ENCODE results near the gene MAP2K3.
"Not testable (repeated sequence)": the region's sequence is repeated elsewhere in the genome, so short reads cannot be mapped to it uniquely, and the experiment has no call there.

MAP2K3 gene

GRCh38 chr17:21302711-21303425 is 18.4 kb downstream of the MAP2K3 start:
- peak in 1 of 42 donors; percentile 7 for DNase-seq

GRCh38 chr17:21303441-21304065 is 19.0 kb downstream of the MAP2K3 start:
- DNase-seq = peak in 1 of 42 donors; percentile 5
- intact Hi-C loops (cut with DNase I) = no loop called here

More at GRCh38 chr17:21302711-21303425, 18.4 kb downstream of the MAP2K3 start:
- intact Hi-C loops (cut with DNase I) = no loop called here

- DNase-seq = peak in 2 of 42 donors; percentile 3 to 5
Measured at GRCh38 chr17:21304091-21304490, 19.6 kb downstream of the MAP2K3 start.

GRCh38 chr17:21304551-21305151 is 20.1 kb downstream of the MAP2K3 start:
- intact Hi-C loops (cut with DNase I) = not testable (repeated sequence)
- DNase-seq = peak in 6 of 42 donors; percentile 4 to 22 (median 12)

More at GRCh38 chr17:21304091-21304490, 19.6 kb downstream of the MAP2K3 start:
- intact Hi-C loops (cut with DNase I) = no loop called here

- intact Hi-C loops (cut with DNase I) = not testable (repeated sequence)
- peak in 9 of 42 donors; percentile 4 to 37 (median 8) for DNase-seq
Measured at GRCh38 chr17:21305431-21306180, 21.1 kb downstream of the MAP2K3 start.

- intact Hi-C loops (cut with DNase I) = not testable (repeated sequence)
- DNase-seq = peak in 9 of 42 donors; percentile 3 to 23 (median 12)
Measured at GRCh38 chr17:21306611-21307272, 22.2 kb downstream of the MAP2K3 start.

GRCh38 chr17:21307273-21307625 is 22.7 kb downstream of the MAP2K3 start:
- peak in 2 of 42 donors; percentile 6 to 7 for DNase-seq
- intact Hi-C loops (cut with DNase I) = not testable (repeated sequence)

GRCh38 chr17:21308931-21309381 is 24.4 kb downstream of the MAP2K3 start:
- DNase-seq = peak in 11 of 42 donors; percentile 3 to 27 (median 12)
- intact Hi-C loops (cut with DNase I) = not testable (repeated sequence)

GRCh38 chr17:21310061-21310765 is 25.7 kb downstream of the MAP2K3 start:
- peak in 11 of 42 donors; percentile 3 to 41 (median 10) for DNase-seq
- intact Hi-C loops (cut with DNase I) = not testable (repeated sequence)

GRCh38 chr17:21310766-21311602 is 26.5 kb downstream of the MAP2K3 start:
- peak in 9 of 42 donors; percentile 5 to 35 (median 18) for DNase-seq
- intact Hi-C loops (cut with DNase I) = not testable (repeated sequence)

GRCh38 chr17:21313320-21313719 is 28.8 kb downstream of the MAP2K3 start:
- peak in 7 of 42 donors; percentile 1 to 9 (median 6) for DNase-seq
- intact Hi-C loops (cut with DNase I) = no loop called here

- DNase-seq = peak in 4 of 42 donors; percentile 0 to 13 (median 2)
- intact Hi-C loops (cut with DNase I) = not testable (repeated sequence)
Measured at GRCh38 chr17:21313761-21314160, 29.2 kb downstream of the MAP2K3 start.

GRCh38 chr17:21314261-21314664 is 29.8 kb downstream of the MAP2K3 start:
- peak in 8 of 42 donors; percentile 1 to 40 (median 10) for DNase-seq
- intact Hi-C loops (cut with DNase I) = not testable (repeated sequence)

GRCh38 chr17:21314701-21315111 is 30.2 kb downstream of the MAP2K3 start:
- intact Hi-C loops (cut with DNase I) = not testable (repeated sequence)
- peak in 8 of 42 donors; percentile 1 to 40 (median 6) for DNase-seq

GRCh38 chr17:21315246-21316000 is 30.9 kb downstream of the MAP2K3 start:
- peak in 8 of 42 donors; percentile 1 to 39 (median 13) for DNase-seq
- intact Hi-C loops (cut with DNase I) = not testable (repeated sequence)

- intact Hi-C loops (cut with DNase I) = not testable (repeated sequence)
- peak in 6 of 42 donors; percentile 11 to 38 (median 20) for DNase-seq
Measured at GRCh38 chr17:21316212-21316886, 31.8 kb downstream of the MAP2K3 start.
